GM19099 (cell line): ENCODE results near the gene ARMCX1.

Source experiments
- POLR2A ChIP-seq: IDR thresholded peaks from 3 replicates; pipeline ENCODE4 v1.6.1; 2011; ENCODE audit warnings: low read depth; ENCODE audit not compliant: insufficient read length; ENCODE audit errors: extremely low read depth

Gene ARMCX1

GRCh38 chrX:101550362-101550750 lies at the start of gene ARMCX1:
Gene ARMCX1, plus strand, starts transcription at chrX:101550547. Its CDS starts 2,384 bp downstream, at chrX:101552931.
- no peak for TF ChIP-seq POLR2A

GRCh38 chrX:101507372-101507771 lies 43.0 kb upstream of the ARMCX1 start:
- TF ChIP-seq POLR2A: no peak

- no peak for TF ChIP-seq POLR2A
Measured at GRCh38 chrX:101507986-101508385, 42.4 kb upstream of the ARMCX1 start.

- TF ChIP-seq POLR2A: no peak
Measured at GRCh38 chrX:101530944-101531343, 19.4 kb upstream of the ARMCX1 start.

GRCh38 chrX:101539116-101539515 lies 11.2 kb upstream of the ARMCX1 start:
- no peak for TF ChIP-seq POLR2A

GRCh38 chrX:101550751-101551379 lies 518 bp downstream of the ARMCX1 start:
- no peak for TF ChIP-seq POLR2A

- no peak for TF ChIP-seq POLR2A
Measured at GRCh38 chrX:101551380-101551767, 1.0 kb downstream of the ARMCX1 start.

GRCh38 chrX:101552714-101553113 lies 2.4 kb downstream of the ARMCX1 start:
- no peak for TF ChIP-seq POLR2A

- no peak for TF ChIP-seq POLR2A
Measured at GRCh38 chrX:101564651-101565050, 14.3 kb downstream of the ARMCX1 start.

GRCh38 chrX:101595739-101596419 lies 45.5 kb downstream of the ARMCX1 start:
- TF ChIP-seq POLR2A: no peak

- TF ChIP-seq POLR2A: no peak
Measured at GRCh38 chrX:101602077-101602476, 51.7 kb downstream of the ARMCX1 start.
